HEK293 (cell line): ENCODE measurements around the gene DIP2A.

Experiments
- CTCF ChIA-PET: fragments of 350-600 bp; formaldehyde crosslinking; extraction: SDS; loops from one replicate; lab custom pipeline; 2021; ENCODE audit warnings: antibody characterized with exemption; lab: Yijun Ruan, JAX
- POLR2A ChIA-PET: fragments of 300-600 bp; formaldehyde crosslinking; extraction: SDS; loops from one replicate; lab custom pipeline; 2020; ENCODE audit warnings: antibody characterized with exemption, inconsistent platforms; lab: Yijun Ruan, JAX
- H3K27ac ChIP-seq: fragments of 200-500 bp; sonication (Bioruptor generic); 2 replicates; pipeline ENCODE4 v1.5.1; 2014; ENCODE audit warnings: low read depth, low read length, control low read depth, inconsistent platforms; ENCODE audit errors: extremely low read depth
- H3K36me3 ChIP-seq, 2 experiments: fragments of 200-500 bp in 1 of 2; sonication (Bioruptor generic) in 1 of 2; 1 replicate in 1 of 2; 2 replicates in 1 of 2; pipeline ENCODE4 v1.5.1; 2014 to 2017; ENCODE audit warnings: inconsistent platforms in 2 of 2, low read length in 2 of 2; ENCODE audit not compliant: control insufficient read depth in 2 of 2, insufficient read depth in 1 of 2
- H3K4me1 ChIP-seq: fragments of 200-500 bp; sonication (Bioruptor generic); 2 replicates; pipeline ENCODE4 v1.5.1; 2014; ENCODE audit warnings: mild to moderate bottlenecking, low read length, inconsistent platforms; ENCODE audit not compliant: control insufficient read depth, insufficient read depth
- H3K4me3 ChIP-seq: 2 replicates; pipeline ENCODE4 v1.5.1; 2011; ENCODE audit warnings: low read depth, mild to moderate bottlenecking, control low read depth, low read length, moderate library complexity
- H3K9me3 ChIP-seq: fragments of 200-500 bp; sonication (Bioruptor generic); 2 replicates; pipeline ENCODE4 v1.5.1; 2014; ENCODE audit warnings: low read depth, low read length, inconsistent platforms; ENCODE audit not compliant: control insufficient read depth, insufficient read depth
- EGR2 ChIP-seq: fragments of 450-650 bp; formaldehyde crosslinking; IDR thresholded peaks from 2 replicates; pipeline ENCODE4 v1.5.1; 2016; ENCODE audit warnings: low read depth, missing biosample characterization, missing genetic modification characterization
- HOXC10 ChIP-seq: sonication (generic); formaldehyde crosslinking; IDR thresholded peaks from 2 replicates; pipeline ENCODE4 v1.8.1; 2023; ENCODE audit warnings: mild to moderate bottlenecking, missing genetic modification reagents
- KLF7 ChIP-seq: fragments of 450-650 bp; formaldehyde crosslinking; IDR thresholded peaks from 2 replicates; pipeline ENCODE4 v1.5.1; 2016; ENCODE audit warnings: missing biosample characterization, missing genetic modification characterization, borderline replicate concordance
- OSR2 ChIP-seq: fragments of 450-650 bp; formaldehyde crosslinking; IDR thresholded peaks from 2 replicates; pipeline ENCODE4 v1.5.1; 2016; ENCODE audit warnings: missing biosample characterization, missing genetic modification characterization
- SETDB1 ChIP-seq: IDR thresholded peaks from one replicate; pipeline ENCODE4 v1.6.1; 2017; ENCODE audit warnings: mild to moderate bottlenecking, low read length, moderate library complexity, mixed read lengths; ENCODE audit not compliant: insufficient read length
- SP3 ChIP-seq: fragments of 450-650 bp; formaldehyde crosslinking; IDR thresholded peaks from 2 replicates; pipeline ENCODE4 v1.5.1; 2016; ENCODE audit warnings: missing biosample characterization, missing genetic modification characterization
- ZBTB17 ChIP-seq: fragments of 450-650 bp; formaldehyde crosslinking; IDR thresholded peaks from 2 replicates; pipeline ENCODE4 v1.5.1; 2016; ENCODE audit warnings: missing biosample characterization, missing genetic modification characterization
- ZFHX2 ChIP-seq: fragments of 450-650 bp; formaldehyde crosslinking; conservative IDR thresholded peaks from 2 replicates; pipeline ENCODE4 v1.5.1; 2016; ENCODE audit warnings: missing biosample characterization, missing genetic modification characterization
- ZNF114 ChIP-seq: fragments of 450-650 bp; formaldehyde crosslinking; IDR thresholded peaks from 2 replicates; pipeline ENCODE4 v1.5.0; 2017; ENCODE audit warnings: missing biosample characterization, missing genetic modification characterization
- ZNF138 ChIP-seq: fragments of 450-650 bp; formaldehyde crosslinking; IDR thresholded peaks from 2 replicates; pipeline ENCODE4 v1.5.1; 2016; ENCODE audit warnings: missing biosample characterization, missing genetic modification characterization, borderline replicate concordance
- ZNF341 ChIP-seq: fragments of 450-650 bp; formaldehyde crosslinking; IDR thresholded peaks from 2 replicates; pipeline ENCODE4; 2016; ENCODE audit warnings: low read depth, missing biosample characterization, missing genetic modification characterization
- ZNF416 ChIP-seq: fragments of 450-650 bp; formaldehyde crosslinking; IDR thresholded peaks from 2 replicates; pipeline ENCODE4 v1.5.1; 2016; ENCODE audit warnings: missing biosample characterization, missing genetic modification characterization
- ZNF521 ChIP-seq: fragments of 450-650 bp; formaldehyde crosslinking; IDR thresholded peaks from 2 replicates; pipeline ENCODE4 v1.5.1; 2017; ENCODE audit warnings: missing biosample characterization, mild to moderate bottlenecking, missing genetic modification characterization
- ZNF549 ChIP-seq: fragments of 450-650 bp; IDR thresholded peaks from 2 replicates; pipeline ENCODE4 v1.5.1; 2018; ENCODE audit warnings: missing biosample characterization, missing genetic modification characterization, mild to moderate bottlenecking, inconsistent platforms, moderate library complexity
- ZNF596 ChIP-seq: fragments of 450-650 bp; IDR thresholded peaks from 2 replicates; pipeline ENCODE4 v1.5.0; 2018; ENCODE audit warnings: missing biosample characterization, mild to moderate bottlenecking, missing genetic modification characterization, moderate library complexity
- TF ChIP-seq, protein P1 (sequence below): fragments of 450-650 bp; formaldehyde crosslinking; IDR thresholded peaks from 2 replicates; pipeline ENCODE4 v1.5.1; 2017; ENCODE audit warnings: missing biosample characterization, missing genetic modification characterization
- TF ChIP-seq, protein P2 (sequence below): fragments of 450-650 bp; formaldehyde crosslinking; IDR thresholded peaks from 2 replicates; pipeline ENCODE4 v1.5.1; 2016; ENCODE audit warnings: missing biosample characterization, missing genetic modification characterization, low read depth
- TF ChIP-seq, protein P3 (sequence below): fragments of 450-650 bp; IDR thresholded peaks from 2 replicates; pipeline ENCODE4 v1.5.1; 2018; ENCODE audit warnings: missing biosample characterization, missing genetic modification characterization

DIP2A gene

DNA sequence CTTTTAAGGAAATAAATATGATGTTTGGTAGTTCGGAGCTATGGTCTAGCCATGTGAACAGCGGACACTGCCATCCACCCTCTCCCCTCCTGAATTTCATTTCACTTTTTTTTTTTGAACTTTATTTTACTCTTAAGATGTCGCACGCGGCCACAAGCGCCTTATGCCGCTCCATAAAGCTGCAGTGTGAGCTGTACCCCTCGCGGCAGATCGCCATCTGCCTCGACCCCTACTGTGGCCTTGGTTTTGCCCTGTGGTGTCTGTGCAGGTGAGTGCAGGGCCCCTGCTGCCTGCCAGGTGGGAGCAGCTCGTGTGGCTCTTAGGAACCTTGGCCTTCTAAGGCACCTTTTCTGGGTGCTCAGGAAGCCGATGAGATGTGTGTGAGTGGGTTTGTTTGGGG lies 98.1 kb downstream of the DIP2A start:
- Histone ChIP-seq H3K4me1 (no peaks in the 10 kb centered on the region), H3K36me3 (peaks cover 10 to 82% of the 10 kb centered on the region in 2 experiments), H3K4me3 (no peak overlapping the region), H3K9me3 (no peaks in the 10 kb centered on the region), H3K27ac (no peak overlapping the region)
- TF ChIP-seq ZNF138 (tag by site-specific recombination) = no peak
- TF ChIP-seq, protein P1, sequence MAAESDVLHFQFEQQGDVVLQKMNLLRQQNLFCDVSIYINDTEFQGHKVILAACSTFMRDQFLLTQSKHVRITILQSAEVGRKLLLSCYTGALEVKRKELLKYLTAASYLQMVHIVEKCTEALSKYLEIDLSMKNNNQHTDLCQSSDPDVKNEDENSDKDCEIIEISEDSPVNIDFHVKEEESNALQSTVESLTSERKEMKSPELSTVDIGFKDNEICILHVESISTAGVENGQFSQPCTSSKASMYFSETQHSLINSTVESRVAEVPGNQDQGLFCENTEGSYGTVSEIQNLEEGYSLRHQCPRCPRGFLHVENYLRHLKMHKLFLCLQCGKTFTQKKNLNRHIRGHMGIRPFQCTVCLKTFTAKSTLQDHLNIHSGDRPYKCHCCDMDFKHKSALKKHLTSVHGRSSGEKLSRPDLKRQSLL (tag by site-specific recombination) = no peak
- no peak for TF ChIP-seq ZNF114 (tag by site-specific recombination)
- TF ChIP-seq ZNF521 (tag by site-specific recombination) = no peak
- TF ChIP-seq, protein P2, sequence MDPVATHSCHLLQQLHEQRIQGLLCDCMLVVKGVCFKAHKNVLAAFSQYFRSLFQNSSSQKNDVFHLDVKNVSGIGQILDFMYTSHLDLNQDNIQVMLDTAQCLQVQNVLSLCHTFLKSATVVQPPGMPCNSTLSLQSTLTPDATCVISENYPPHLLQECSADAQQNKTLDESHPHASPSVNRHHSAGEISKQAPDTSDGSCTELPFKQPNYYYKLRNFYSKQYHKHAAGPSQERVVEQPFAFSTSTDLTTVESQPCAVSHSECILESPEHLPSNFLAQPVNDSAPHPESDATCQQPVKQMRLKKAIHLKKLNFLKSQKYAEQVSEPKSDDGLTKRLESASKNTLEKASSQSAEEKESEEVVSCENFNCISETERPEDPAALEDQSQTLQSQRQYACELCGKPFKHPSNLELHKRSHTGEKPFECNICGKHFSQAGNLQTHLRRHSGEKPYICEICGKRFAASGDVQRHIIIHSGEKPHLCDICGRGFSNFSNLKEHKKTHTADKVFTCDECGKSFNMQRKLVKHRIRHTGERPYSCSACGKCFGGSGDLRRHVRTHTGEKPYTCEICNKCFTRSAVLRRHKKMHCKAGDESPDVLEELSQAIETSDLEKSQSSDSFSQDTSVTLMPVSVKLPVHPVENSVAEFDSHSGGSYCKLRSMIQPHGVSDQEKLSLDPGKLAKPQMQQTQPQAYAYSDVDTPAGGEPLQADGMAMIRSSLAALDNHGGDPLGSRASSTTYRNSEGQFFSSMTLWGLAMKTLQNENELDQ (tag by site-specific recombination) = no peak
- TF ChIP-seq, protein P3, sequence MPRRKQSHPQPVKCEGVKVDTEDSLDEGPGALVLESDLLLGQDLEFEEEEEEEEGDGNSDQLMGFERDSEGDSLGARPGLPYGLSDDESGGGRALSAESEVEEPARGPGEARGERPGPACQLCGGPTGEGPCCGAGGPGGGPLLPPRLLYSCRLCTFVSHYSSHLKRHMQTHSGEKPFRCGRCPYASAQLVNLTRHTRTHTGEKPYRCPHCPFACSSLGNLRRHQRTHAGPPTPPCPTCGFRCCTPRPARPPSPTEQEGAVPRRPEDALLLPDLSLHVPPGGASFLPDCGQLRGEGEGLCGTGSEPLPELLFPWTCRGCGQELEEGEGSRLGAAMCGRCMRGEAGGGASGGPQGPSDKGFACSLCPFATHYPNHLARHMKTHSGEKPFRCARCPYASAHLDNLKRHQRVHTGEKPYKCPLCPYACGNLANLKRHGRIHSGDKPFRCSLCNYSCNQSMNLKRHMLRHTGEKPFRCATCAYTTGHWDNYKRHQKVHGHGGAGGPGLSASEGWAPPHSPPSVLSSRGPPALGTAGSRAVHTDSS = no peak
- TF ChIP-seq SP3 (tag by site-specific recombination) = no peak
- no peak for TF ChIP-seq ZNF341 (tag by site-specific recombination)
- CTCF ChIA-PET = no interaction called here
- POLR2A ChIA-PET = no interaction called here

GRCh38 chr21:46557469-46557868 lies 98.8 kb downstream of the DIP2A start:
- H3K36me3 ChIP-seq = peaks cover 10 to 82% of the 10 kb centered on the region in 2 experiments
- TF ChIP-seq ZNF549 (tag by site-specific recombination) (no peak), OSR2 (tag by site-specific recombination) (no peak), SETDB1 (no peak), ZNF416 (tag by site-specific recombination) (no peak), ZBTB17 (tag by site-specific recombination) (no peak), KLF7 (no peak), ZNF596 (tag by site-specific recombination) (no peak)
- no peaks in the 10 kb centered on the region for H3K9me3 ChIP-seq
- ChIA-PET CTCF (no interaction called here), POLR2A (no interaction called here)
- no peak overlapping the region for H3K4me3 ChIP-seq
- no peaks in the 10 kb centered on the region for H3K4me1 ChIP-seq
- no peak overlapping the region for H3K27ac ChIP-seq

DNA sequence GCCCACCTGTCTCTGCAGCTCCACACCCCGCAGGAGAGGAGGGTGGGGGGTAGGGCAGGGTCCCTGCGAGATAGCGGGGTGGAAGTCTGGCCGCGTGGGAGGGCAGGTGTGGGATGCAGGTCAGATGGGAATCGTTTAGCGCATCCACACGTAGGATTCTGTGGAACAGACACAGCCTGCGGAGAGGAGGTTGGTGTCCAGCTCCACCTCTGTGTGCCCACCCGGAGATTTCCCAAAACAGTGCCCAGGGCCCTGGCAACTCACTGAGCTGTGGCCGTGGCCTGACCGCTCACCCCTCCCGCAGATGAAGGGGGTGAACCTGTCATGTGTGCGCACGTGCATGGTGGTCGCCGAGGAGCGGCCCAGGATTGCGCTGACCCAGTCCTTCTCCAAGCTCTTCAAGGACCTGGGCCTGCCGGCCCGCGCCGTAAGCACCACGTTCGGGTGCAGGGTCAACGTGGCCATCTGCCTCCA lies 99.3 kb downstream of the DIP2A start:
- ChIA-PET CTCF (interaction anchor here (0.6 kb wide), 1 partner anchor 82 kb away, joined by 5 read pairs; no protein-coding TSS in a partner anchor), POLR2A (no interaction called here)
- TF ChIP-seq EGR2 (tag by site-specific recombination) (peak; percentile 90), HOXC10 (CRISPR knock-in tag) (no peak), ZFHX2 (tag by site-specific recombination) (peak; percentile 69)
- Histone ChIP-seq H3K36me3 (peaks cover 10 to 84% of the 10 kb centered on the region in 2 experiments), H3K9me3 (no peaks in the 10 kb centered on the region), H3K4me3 (no peak overlapping the region), H3K4me1 (no peaks in the 10 kb centered on the region), H3K27ac (no peak overlapping the region)
